ENCODE data around the gene SRGAP3. TPM values are rescaled to one million over a fixed set of nuclear protein-coding genes. Genes with fewer than 3 reads are reported as not detected.
"Not testable (repeated sequence)": the region's sequence is repeated elsewhere in the genome, so short reads cannot be mapped to it uniquely, and the experiment has no call there.

SRGAP3 gene
- total RNA-seq = 1 to 10 TPM; 2.8 to 3.2 TPM

DNA sequence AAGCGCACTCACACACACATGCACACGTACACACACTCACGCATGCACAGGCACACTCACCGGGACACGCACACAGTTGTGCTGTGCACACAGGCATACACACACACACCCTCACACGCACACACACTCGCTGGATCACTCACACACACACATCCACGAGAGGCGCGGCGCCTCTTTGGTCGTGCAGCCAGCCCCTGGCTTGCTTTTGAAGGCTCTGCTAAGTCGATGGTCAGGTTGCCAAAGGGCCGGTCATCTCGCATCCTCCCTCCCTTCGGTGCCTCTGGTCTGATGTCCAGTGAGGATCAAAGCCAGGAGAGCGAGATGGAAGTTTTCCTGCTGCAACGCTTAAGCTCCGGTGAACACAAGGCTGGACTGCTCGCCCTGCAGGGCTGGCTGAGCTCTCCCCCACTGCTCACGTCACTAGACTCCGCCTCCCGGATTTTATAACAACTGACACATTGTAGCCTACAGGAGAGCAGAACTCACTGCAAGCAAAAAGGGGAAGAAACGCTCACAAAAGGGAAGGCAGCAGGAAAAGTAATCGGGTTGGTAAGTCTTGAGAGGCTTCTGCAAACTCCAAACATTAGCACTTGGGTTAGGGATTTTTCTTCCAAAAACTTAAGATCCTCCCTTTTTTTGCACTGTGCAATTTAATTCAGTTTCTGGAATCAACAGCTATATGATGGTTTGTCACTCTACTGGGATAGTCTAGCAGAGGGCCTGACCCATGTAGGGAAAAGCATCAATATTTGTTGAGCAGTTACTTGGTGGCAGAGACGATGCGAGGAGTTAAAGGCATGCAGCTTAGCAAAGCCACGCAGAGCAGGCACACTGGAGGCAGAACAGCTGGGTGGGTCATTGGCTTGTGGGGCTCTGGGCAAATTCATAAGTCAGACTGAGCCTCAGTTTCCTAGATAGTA, at the start of gene SRGAP3:
SRGAP3 (minus strand) TSS at position 374 of the 920 bp plus-strand sequence. CDS start 695 bp downstream, outside the sequence.
- peak within 1 kb of the TSS; percentile 73 for H3K4me3 Mint-ChIP-seq
- peaks cover 44% of the 10 kb centered on the region for H3K27me3 Mint-ChIP-seq
- CTCF ChIA-PET = interaction anchor here (0.7 to 2.3 kb wide), 13 partner anchors 8 to 280 kb away, joined by 3 to 14 read pairs (median 4); no protein-coding TSS in a partner anchor
- ATAC-seq (peak; percentile 100), DNase-seq (peak; percentile 90)
- no peak within 1 kb of the TSS for H3K27ac Mint-ChIP-seq
- peaks cover 21% of the 10 kb centered on the region for H3K4me1 Mint-ChIP-seq
- no peaks in the 10 kb centered on the region for H3K36me3 Mint-ChIP-seq
- H3K9me3 Mint-ChIP-seq (ENCODE audit: low read depth) = no peaks in the 10 kb centered on the region

DNA sequence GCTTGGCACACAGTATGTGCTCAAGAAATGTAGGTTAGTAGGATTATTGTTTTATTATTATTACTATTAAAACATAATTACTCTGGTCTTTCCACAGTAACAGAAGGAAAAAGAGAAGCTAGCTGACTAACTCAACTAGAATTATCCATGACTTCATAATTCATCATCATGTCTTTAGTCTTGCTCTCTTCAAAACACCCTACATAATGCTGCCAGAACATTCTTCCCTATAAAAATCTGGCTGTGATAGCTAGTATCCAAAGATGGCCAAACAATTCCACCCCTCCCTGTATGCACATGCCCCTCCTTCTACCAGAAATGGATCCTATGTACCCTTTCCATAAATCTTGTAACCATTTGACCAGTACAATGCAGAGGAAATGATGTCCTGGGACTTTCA, 48.8 kb upstream of the SRGAP3 start:
- Mint-ChIP-seq H3K27ac (no peak overlapping the region), H3K9me3 (ENCODE audit: low read depth) (peaks cover 5% of the 10 kb centered on the region), H3K27me3 (peaks cover 33% of the 10 kb centered on the region), H3K4me3 (no peak overlapping the region), H3K4me1 (peaks cover 9% of the 10 kb centered on the region), H3K36me3 (no peaks in the 10 kb centered on the region)
- ATAC-seq (no peak), DNase-seq (no peak)
- CTCF ChIA-PET = no interaction called here

DNA sequence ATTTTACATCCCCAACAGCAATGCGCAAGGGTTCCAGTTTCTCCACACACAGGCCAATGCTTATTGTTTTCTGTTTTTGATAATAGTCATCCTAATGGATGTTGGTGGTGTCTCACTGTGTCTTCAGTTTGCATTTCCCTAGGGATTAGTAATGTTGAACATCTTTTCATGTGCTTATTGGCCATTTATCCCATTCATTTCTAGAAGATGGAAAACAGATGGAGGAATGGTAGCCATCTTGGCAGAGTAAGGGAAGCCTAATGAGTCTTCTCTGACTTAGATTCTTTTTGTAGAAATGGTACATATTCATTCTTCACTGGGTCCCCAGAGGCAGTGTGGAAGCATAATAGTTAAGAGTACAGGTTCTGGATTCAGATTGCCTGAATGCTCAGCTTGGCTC, 46.8 kb upstream of the SRGAP3 start:
- no peak for ATAC-seq
- DNase-seq = no peak
- Mint-ChIP-seq H3K4me1 (no peaks in the 10 kb centered on the region), H3K27me3 (peaks cover 29% of the 10 kb centered on the region), H3K36me3 (no peaks in the 10 kb centered on the region), H3K4me3 (no peak overlapping the region), H3K27ac (no peak overlapping the region), H3K9me3 (ENCODE audit: low read depth) (peaks cover 5% of the 10 kb centered on the region)
- CTCF ChIA-PET = no interaction called here

DNA sequence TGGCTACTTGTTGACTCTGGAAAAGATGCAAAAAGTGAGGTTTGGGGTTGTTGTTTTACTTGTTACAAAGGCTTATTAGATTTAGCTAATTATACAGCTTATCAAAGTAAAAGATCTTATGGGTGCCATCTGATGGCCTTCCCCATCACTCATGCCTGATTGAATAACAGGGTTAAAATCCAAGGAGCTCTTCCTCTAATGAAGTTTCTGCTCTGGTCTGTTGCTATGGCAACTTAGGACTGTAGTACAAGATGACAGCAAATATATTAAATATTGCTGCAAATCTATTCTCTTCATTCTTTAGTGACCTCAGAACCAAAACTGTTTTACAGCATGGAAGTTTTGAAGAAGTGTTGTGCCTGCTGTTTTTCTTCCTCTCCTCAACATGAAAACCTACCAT, 45.6 kb upstream of the SRGAP3 start:
- H3K4me1 Mint-ChIP-seq = no peaks in the 10 kb centered on the region
- CTCF ChIA-PET = interaction anchor here (1.1 kb wide), 1 partner anchor 324 kb away, joined by 3 read pairs; no protein-coding TSS in a partner anchor
- peaks cover 28% of the 10 kb centered on the region for H3K27me3 Mint-ChIP-seq
- no peak overlapping the region for H3K4me3 Mint-ChIP-seq
- H3K36me3 Mint-ChIP-seq = no peaks in the 10 kb centered on the region
- no peak overlapping the region for H3K27ac Mint-ChIP-seq
- DNase-seq (no peak), ATAC-seq (no peak)
- H3K9me3 Mint-ChIP-seq (ENCODE audit: low read depth) = peaks cover 1% of the 10 kb centered on the region

DNA sequence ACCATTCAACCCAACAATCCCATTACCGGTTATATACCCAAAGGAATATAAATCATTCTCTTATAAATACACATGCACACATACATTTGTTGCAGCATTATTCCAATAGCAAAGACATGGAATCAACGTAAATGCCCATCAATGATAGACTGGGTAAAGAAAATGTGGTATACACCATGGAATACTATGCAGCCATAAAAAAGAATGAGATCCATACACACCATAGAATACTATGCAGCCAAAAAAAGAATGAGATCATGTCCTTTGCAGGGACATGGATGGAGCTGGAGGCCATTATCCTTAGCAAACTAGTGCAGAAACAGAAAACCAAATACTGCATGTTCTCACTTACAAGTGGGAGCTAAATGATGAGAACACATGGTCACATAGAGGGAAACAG, 44.5 kb upstream of the SRGAP3 start:
- peaks cover 30% of the 10 kb centered on the region for H3K27me3 Mint-ChIP-seq
- DNase-seq; CTCF ChIA-PET; H3K4me1 Mint-ChIP-seq; H3K4me3 Mint-ChIP-seq; H3K36me3 Mint-ChIP-seq; H3K9me3 Mint-ChIP-seq (ENCODE audit: low read depth); H3K27ac Mint-ChIP-seq; ATAC-seq: not testable (repeated sequence)

DNA sequence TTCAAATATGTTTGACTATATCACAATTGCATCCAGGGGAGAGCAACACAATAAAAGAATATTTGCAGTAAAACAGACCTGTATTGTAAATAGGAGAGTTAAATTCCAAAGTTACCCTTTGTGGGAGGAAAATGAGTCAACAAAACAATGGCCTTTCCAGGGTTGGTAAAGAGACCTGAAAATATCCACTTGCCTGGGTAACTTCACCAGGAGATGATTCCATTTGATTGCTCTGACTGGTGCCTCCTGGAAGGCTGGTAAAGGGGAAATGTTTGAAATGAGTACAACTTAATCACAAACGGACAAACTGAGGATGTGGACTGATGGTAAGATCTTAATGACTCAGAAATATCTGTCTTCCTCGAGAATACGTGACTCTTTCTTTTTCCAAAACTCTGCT, 43.6 kb upstream of the SRGAP3 start:
- ATAC-seq (no peak), DNase-seq (no peak)
- Mint-ChIP-seq H3K9me3 (ENCODE audit: low read depth) (no peaks in the 10 kb centered on the region), H3K27me3 (peaks cover 30% of the 10 kb centered on the region), H3K4me1 (no peaks in the 10 kb centered on the region), H3K4me3 (no peak overlapping the region), H3K27ac (no peak overlapping the region), H3K36me3 (no peaks in the 10 kb centered on the region)
- CTCF ChIA-PET = no interaction called here

DNA sequence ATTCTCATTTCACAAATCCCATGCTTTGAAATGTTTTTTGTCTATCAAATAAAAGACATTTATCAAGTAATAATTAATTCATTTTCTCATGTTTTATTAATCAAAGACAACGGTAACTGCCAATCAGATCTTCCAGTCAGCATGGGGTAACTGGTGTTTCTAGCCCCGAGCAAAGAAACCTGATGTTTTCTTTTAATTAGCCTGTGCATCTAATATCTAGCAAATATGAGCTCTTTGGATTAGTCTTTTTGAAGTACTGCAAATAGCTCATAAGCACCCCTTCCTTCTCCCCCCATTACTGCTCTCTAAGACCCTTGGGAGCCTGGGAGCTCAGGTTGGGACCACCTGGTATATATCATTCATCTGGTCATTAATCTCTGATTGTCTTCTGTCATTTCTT, 43.1 kb upstream of the SRGAP3 start:
- no peak overlapping the region for H3K4me3 Mint-ChIP-seq
- H3K9me3 Mint-ChIP-seq (ENCODE audit: low read depth) = no peaks in the 10 kb centered on the region
- CTCF ChIA-PET = no interaction called here
- ATAC-seq (no peak), DNase-seq (no peak)
- peaks cover 30% of the 10 kb centered on the region for H3K27me3 Mint-ChIP-seq
- no peaks in the 10 kb centered on the region for H3K36me3 Mint-ChIP-seq
- no peaks in the 10 kb centered on the region for H3K4me1 Mint-ChIP-seq
- no peak overlapping the region for H3K27ac Mint-ChIP-seq

DNA sequence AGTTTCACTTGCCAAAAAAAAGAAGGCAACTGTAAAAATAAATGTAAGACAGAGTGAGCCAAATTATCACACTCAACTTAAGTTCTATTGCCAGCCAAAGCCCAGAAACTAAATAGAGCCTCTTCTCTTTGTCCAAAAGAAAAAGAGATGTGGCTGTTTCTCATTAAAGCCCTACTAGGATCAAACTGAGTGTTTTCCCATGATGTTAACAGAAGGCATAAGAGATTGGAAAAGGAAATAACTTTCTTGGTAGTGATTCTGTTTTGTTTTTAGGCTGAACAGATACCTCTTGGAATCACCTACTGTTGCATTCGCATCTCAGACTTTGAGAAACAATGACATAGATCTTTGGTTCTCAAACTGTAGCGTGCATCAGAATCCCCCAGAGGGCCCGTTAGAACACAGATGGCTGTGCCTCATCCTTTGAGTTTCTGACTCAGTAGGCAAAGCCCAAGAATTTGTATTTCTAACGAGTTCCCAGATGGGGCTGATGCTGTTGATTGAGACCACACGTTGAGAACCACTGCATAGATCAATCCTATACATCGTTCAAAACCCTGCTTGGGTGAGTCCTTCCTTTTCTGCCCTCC, 42.5 kb upstream of the SRGAP3 start:
- no peaks in the 10 kb centered on the region for H3K9me3 Mint-ChIP-seq (ENCODE audit: low read depth)
- ATAC-seq (no peak), DNase-seq (no peak)
- no peak overlapping the region for H3K27ac Mint-ChIP-seq
- H3K27me3 Mint-ChIP-seq = peaks cover 36% of the 10 kb centered on the region
- CTCF ChIA-PET = no interaction called here
- H3K4me3 Mint-ChIP-seq = no peak overlapping the region
- no peaks in the 10 kb centered on the region for H3K36me3 Mint-ChIP-seq
- no peaks in the 10 kb centered on the region for H3K4me1 Mint-ChIP-seq

DNA sequence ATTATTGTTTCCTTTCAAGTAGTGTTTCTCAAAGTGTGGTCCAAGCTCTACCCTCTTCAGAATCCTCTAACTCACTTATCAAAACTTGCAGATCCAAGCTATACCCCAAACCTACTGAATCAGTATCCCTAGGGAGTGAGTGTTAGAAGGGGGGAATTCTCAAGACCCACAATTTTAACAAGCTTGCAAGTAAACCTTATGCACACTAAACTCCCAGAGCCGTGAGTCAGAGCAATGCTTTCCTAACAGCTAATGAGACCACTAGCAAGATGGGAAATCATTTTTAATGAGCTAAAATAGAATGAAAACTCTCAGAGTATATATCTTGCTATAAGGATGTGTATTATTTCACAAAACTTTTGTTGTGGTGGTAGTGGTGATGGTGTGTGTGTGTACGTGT, 41.1 kb upstream of the SRGAP3 start:
- H3K4me3 Mint-ChIP-seq = no peak overlapping the region
- H3K4me1 Mint-ChIP-seq = no peaks in the 10 kb centered on the region
- H3K9me3 Mint-ChIP-seq (ENCODE audit: low read depth) = no peaks in the 10 kb centered on the region
- no peak for DNase-seq
- no peak overlapping the region for H3K27ac Mint-ChIP-seq
- ATAC-seq = no peak
- no peaks in the 10 kb centered on the region for H3K36me3 Mint-ChIP-seq
- H3K27me3 Mint-ChIP-seq = peaks cover 32% of the 10 kb centered on the region
- CTCF ChIA-PET = interaction anchor here (1.1 kb wide), 1 partner anchor 12 kb away, joined by 3 read pairs; no protein-coding TSS in a partner anchor

DNA sequence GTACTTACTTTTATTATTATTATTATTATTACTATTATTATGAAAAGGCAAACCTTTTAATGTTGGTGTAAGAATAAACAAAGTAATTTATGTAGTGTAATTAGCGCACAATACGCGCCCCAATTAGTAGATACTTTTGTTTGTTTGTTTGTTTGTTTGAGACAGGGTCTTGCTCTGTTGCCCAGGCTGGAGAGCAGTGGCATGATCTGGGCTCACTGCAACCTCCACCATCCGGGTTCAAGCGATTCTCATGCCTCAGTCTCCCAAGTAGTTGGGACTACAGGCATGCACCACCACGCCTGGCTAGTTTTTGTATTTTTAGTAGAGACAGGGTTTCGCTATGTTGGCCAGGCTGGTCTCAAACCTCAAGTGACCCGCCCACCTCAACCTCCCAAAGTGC, 32.1 kb upstream of the SRGAP3 start:
- H3K4me1 Mint-ChIP-seq, CTCF ChIA-PET: not testable (repeated sequence)

DNA sequence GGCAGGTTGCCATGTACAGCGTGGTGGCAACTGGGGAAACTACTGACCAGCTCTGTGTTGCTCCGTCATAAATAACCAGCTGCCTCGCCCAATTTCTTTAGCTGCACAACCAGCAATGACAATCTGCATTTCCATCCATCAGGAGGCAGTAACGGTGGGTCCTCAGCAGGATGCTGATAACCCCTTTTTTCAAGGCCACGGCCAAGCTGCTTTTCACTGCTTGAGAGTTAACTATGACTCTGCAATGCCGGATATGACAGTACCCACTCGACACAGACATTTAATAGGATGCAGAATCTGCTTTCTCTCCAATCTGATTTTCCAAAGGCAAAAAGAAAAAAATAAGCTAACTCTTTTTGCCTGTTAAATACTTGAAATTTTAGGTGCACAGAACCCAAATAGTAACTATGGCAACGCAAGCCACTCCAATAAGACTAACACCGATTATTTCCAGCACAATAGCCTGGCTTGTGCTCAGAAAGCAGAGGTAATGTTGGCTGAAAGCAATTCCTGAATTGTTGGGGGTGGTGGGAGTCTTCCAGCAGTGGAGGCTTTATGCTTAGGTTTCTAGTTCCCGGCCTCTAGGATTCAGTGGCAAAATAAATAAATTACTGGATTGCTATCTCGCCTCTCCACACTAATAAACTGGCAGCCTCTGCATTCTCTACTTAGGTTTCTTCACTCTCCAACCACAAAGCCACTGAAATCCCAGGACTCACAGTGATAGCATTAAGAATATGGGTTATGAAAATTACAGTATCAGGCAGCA, 31.2 kb upstream of the SRGAP3 start:
- no peak overlapping the region for H3K4me3 Mint-ChIP-seq
- ATAC-seq = no peak
- CTCF ChIA-PET = no interaction called here

More for the DNA sequence above, 32.1 kb upstream of the SRGAP3 start:
- H3K36me3 Mint-ChIP-seq; H3K27ac Mint-ChIP-seq; ATAC-seq; H3K4me3 Mint-ChIP-seq; H3K9me3 Mint-ChIP-seq (ENCODE audit: low read depth); DNase-seq: not testable (repeated sequence)
- H3K27me3 Mint-ChIP-seq = peaks cover 11% of the 10 kb centered on the region

DNA sequence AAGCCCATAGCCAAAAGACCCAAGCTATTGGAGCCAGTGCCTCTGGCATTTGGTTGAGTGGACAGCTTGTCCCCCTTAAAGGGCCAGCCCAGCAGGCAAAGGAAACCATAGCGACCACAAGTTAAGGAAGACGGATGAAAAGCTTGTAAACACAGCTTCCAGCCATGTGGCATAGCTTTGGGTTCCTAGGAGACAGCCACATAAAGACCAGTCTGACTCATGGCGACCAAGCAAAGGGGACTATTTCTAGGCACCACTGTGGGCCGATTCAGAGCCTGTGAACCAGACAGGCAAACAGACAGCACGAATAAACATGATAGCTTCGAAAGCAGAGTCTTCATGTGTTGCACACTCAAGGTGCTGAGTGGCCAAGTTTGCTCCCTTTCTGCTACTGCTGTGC, 30.5 kb upstream of the SRGAP3 start:
- Mint-ChIP-seq H3K9me3 (ENCODE audit: low read depth) (peaks cover 4% of the 10 kb centered on the region), H3K27ac (no peak overlapping the region), H3K4me1 (no peaks in the 10 kb centered on the region), H3K27me3 (peaks cover 11% of the 10 kb centered on the region), H3K36me3 (no peaks in the 10 kb centered on the region), H3K4me3 (no peak overlapping the region)
- no peak for ATAC-seq
- CTCF ChIA-PET = no interaction called here
- no peak for DNase-seq

More for the DNA sequence above, 31.2 kb upstream of the SRGAP3 start:
- DNase-seq = no peak
- H3K27me3 Mint-ChIP-seq = peaks cover 11% of the 10 kb centered on the region
- H3K36me3 Mint-ChIP-seq = no peaks in the 10 kb centered on the region
- H3K9me3 Mint-ChIP-seq (ENCODE audit: low read depth) = no peaks in the 10 kb centered on the region
- no peaks in the 10 kb centered on the region for H3K4me1 Mint-ChIP-seq
- H3K27ac Mint-ChIP-seq = no peak overlapping the region

DNA sequence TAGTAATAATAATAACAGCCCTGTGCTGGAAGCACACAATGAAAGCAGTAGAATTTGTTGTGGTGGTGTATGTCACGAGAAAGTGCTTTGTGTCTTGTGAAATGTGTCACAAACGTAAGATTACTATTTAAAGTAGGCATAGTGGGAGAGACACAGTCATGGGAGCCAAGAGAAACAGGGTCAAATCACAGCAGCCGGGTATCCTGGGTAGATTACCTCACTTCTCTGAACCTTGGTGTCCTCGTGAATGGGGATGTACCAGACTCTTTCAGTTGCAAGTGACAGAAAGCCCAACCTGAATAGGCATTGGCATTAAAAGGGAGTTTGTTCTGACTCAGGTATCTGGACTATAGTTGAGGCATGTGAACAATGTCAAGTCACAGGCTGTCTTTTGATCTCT, 29.1 kb upstream of the SRGAP3 start:
- no peaks in the 10 kb centered on the region for H3K4me1 Mint-ChIP-seq
- no peak for ATAC-seq
- H3K9me3 Mint-ChIP-seq (ENCODE audit: low read depth) = peaks cover 4% of the 10 kb centered on the region
- H3K27ac Mint-ChIP-seq = no peak overlapping the region
- DNase-seq = no peak
- CTCF ChIA-PET = no interaction called here
- peaks cover 11% of the 10 kb centered on the region for H3K27me3 Mint-ChIP-seq
- no peaks in the 10 kb centered on the region for H3K36me3 Mint-ChIP-seq
- H3K4me3 Mint-ChIP-seq = no peak overlapping the region
